ENCODE data around the gene MYO18B.

- no peak for TF ChIP-seq POLR2AphosphoS5 (IDR thresholded peaks at IDR 0.05; ENCODE audit: insufficient read depth in 1 of 2, low read depth in 1 of 2)
- no peak for TF ChIP-seq CTCF (IDR thresholded peaks at IDR 0.05)
Measured at GRCh38 chr22:25782831-25783230, 40.8 kb downstream of the MYO18B start.

All from vagina (tissue), 2 donors.